ENCODE results near the gene DSCAML1. TPM values are rescaled to one million over a fixed set of nuclear protein-coding genes. Genes with fewer than 3 reads are reported as not detected.

DSCAML1 gene
- total and polyA plus RNA-seq, 10 of the 15 experiments (the other 5 are each of a cell fraction or from before 2014, with no cell fraction given): 0.03 to 0.18 (median 0.06) TPM; not detected in 1

GRCh38 chr11:117470576-117470975, 326.4 kb downstream of the DSCAML1 start (continued):
- TF ChIP-seq ZBTB4 (CRISPR knock-in tag; IDR thresholded peaks at IDR 0.05) (no peak), PRDM15 (CRISPR knock-in tag; IDR thresholded peaks at IDR 0.05) (no peak)

GRCh38 chr11:117468888-117469287, 328.1 kb downstream of the DSCAML1 start:
- Histone ChIP-seq H3K9ac (ENCODE audit: control insufficient read depth, insufficient read depth, low read length) (no peak overlapping the region), H3K27me3 (replicated peaks in 1 of 2; ENCODE audit: control insufficient read depth in 2 of 2, insufficient read depth in 2 of 2, low read length in 1 of 2) (no peaks in the 10 kb centered on the region; a peak in 1 of 4 replicates), H4K20me1 (ENCODE audit: control insufficient read depth, insufficient read depth) (no peaks in the 10 kb centered on the region), H3K36me3 (ENCODE audit: control insufficient read depth in 2 of 2, insufficient read depth in 2 of 2, low read length in 1 of 2) (no peaks in the 10 kb centered on the region), H3K27ac (ENCODE audit: control insufficient read depth, insufficient read depth) (no peak overlapping the region), H3K9me3 (replicated peaks; ENCODE audit: control insufficient read depth, insufficient read depth, low read length) (no peaks in the 10 kb centered on the region), H3K4me3 (no peak overlapping the region), H3K4me2 (ENCODE audit: control insufficient read depth, insufficient read depth) (no peak overlapping the region), H3K79me2 (ENCODE audit: control insufficient read depth, insufficient read depth, low read length) (no peaks in the 10 kb centered on the region), H2AFZ (ENCODE audit: control insufficient read depth, low read depth, low read length) (no peak overlapping the region), H3K4me1 (ENCODE audit: control insufficient read depth, insufficient read depth, low read length) (no peaks in the 10 kb centered on the region)
- ChIA-PET POLR2A (no interaction called here), CTCF (interaction anchor here (1.0 to 2.5 kb wide), 2 partner anchors 43 to 44 kb away, joined by 3 to 16 read pairs; no protein-coding TSS in a partner anchor), SMC1A (ENCODE audit: uncharacterized antibody, unreplicated experiment) (interaction anchor here (0.7 to 1.5 kb wide), 4 partner anchors 40 to 153 kb away, joined by 3 to 7 read pairs (median 3); no protein-coding TSS in a partner anchor), RAD21 (ENCODE audit: unreplicated experiment) (interaction anchor here (0.9 to 2.6 kb wide), 2 partner anchors 40 to 43 kb away, joined by 3 to 15 read pairs; no protein-coding TSS in a partner anchor)
- WGBS (ENCODE audit: insufficient coverage, insufficient replicate concordance, low lambda C conversion rate, missing lambda C conversion rate): 15% methylated on average over 4 of the region's 4 CpGs
- no TSS peak for BruUV-seq (replicated peaks)
- no peak for DNase-seq (ENCODE audit: low read depth, low spot score)
- intact Hi-C loops (cut with micrococcal nuclease; ENCODE audit: unreplicated experiment) (no loop called here), in situ Hi-C loops (cut with MboI) (no loop called here)
- FAIRE-seq: no peak
- peak; percentile 72 for ATAC-seq
- TF ChIP-seq RBBP5 (conservative IDR thresholded peaks at IDR 0.05) (no peak), PRDM15 (CRISPR knock-in tag; IDR thresholded peaks at IDR 0.05) (no peak), RAD21 (IDR thresholded peaks at IDR 0.05; ENCODE audit: insufficient read depth, low read depth, low read length) (peak; percentile 34; the same call in 1 of the 2 replicates), CTCF (IDR thresholded peaks at IDR 0.05 in 2 of 3, conservative IDR thresholded peaks at IDR 0.05 in 1 of 3; ENCODE audit: control insufficient read depth in 2 of 3, extremely low read depth in 1 of 3, insufficient read depth in 1 of 3, low read depth in 3 of 3, low read length in 3 of 3) (peak in 2 of 3 experiments; percentile 34 to 43; a peak in 3 of 6 replicates), SMC3 (IDR thresholded peaks at IDR 0.05; ENCODE audit: borderline replicate concordance, low read length) (peak; percentile 24; the same call in 1 of the 2 replicates), CHD2 (IDR thresholded peaks at IDR 0.05; ENCODE audit: borderline replicate concordance, low read depth, low read length) (no peak)

Measured in GM12878 (cell line).